ENCODE results near the gene ZNF417.

DNA sequence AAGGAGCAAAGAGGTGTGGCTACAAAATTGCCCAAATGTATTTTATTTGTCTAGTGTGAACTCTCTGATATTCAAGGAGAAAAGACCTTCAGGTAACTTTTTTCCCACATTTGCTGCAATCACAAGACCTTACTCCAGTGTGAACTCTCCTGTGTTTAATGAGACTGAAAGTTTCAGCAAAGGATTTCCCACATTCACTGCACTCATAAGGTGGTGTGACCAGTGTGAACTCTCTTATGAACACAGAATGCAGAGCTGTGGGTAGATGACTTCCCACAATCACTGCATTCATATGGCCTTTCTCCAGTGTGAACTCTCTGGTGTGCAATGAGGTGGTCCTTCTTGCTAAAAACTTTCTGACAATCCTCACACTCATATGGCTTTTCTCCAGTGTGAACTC lies 43.9 kb downstream of the ZNF417 start:
- TF ChIP-seq, protein P1, sequence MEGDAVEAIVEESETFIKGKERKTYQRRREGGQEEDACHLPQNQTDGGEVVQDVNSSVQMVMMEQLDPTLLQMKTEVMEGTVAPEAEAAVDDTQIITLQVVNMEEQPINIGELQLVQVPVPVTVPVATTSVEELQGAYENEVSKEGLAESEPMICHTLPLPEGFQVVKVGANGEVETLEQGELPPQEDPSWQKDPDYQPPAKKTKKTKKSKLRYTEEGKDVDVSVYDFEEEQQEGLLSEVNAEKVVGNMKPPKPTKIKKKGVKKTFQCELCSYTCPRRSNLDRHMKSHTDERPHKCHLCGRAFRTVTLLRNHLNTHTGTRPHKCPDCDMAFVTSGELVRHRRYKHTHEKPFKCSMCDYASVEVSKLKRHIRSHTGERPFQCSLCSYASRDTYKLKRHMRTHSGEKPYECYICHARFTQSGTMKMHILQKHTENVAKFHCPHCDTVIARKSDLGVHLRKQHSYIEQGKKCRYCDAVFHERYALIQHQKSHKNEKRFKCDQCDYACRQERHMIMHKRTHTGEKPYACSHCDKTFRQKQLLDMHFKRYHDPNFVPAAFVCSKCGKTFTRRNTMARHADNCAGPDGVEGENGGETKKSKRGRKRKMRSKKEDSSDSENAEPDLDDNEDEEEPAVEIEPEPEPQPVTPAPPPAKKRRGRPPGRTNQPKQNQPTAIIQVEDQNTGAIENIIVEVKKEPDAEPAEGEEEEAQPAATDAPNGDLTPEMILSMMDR (IDR thresholded peaks at IDR 0.05; ENCODE audit: borderline replicate concordance, extremely low read depth, low read length, poor library complexity, severe bottlenecking) = no peak
- TF ChIP-seq EZH2 (IDR thresholded peaks at IDR 0.05; ENCODE audit: borderline replicate concordance, low read depth, low read length, severe bottlenecking) = no peak

Measured in DND-41 (cell line).